Astrocyte (in vitro differentiated cells and primary cell): Measurements from ENCODE around the gene ATF7.

Experiments
- CTCF ChIP-seq: IDR thresholded peaks from 2 replicates; pipeline ENCODE4 v1.5.1; 2011; ENCODE audit warnings: low read depth, mild to moderate bottlenecking, inconsistent platforms, low read length, moderate library complexity; ENCODE audit not compliant: insufficient read depth
- EZH2 ChIP-seq: IDR thresholded peaks from 2 replicates; pipeline ENCODE4 v1.6.1; 2012; ENCODE audit warnings: mild to moderate bottlenecking, low read length, inconsistent platforms; ENCODE audit not compliant: insufficient read depth

GRCh38 chr12:53459097-53459496 lies 167.1 kb downstream of the ATF7 start:
- TF ChIP-seq CTCF = no peak
- no peak for TF ChIP-seq EZH2
